Measurements from ENCODE around the gene TBX4. TPM values are rescaled to one million over a fixed set of nuclear protein-coding genes. Genes with fewer than 3 reads are reported as not detected.
"Not testable (repeated sequence)": the region's sequence is repeated elsewhere in the genome, so short reads cannot be mapped to it uniquely, and the experiment has no call there.

Gene TBX4
- total RNA-seq, 2 donors from 2014 or later: not detected

- DNase-seq: no peak
- intact Hi-C loops (cut with DNase I): no loop called here
- no peak for ATAC-seq
Measured at GRCh38 chr17:61503961-61504360, 51.7 kb downstream of the TBX4 start.

- DNase-seq: no peak
- intact Hi-C loops (cut with DNase I): no loop called here
- ATAC-seq: no peak
Measured at GRCh38 chr17:61504697-61505096, 52.5 kb downstream of the TBX4 start.

GRCh38 chr17:61505846-61506627 is 53.8 kb downstream of the TBX4 start:
- no peak for ATAC-seq
- intact Hi-C loops (cut with DNase I): no loop called here

GRCh38 chr17:61507383-61508066 is 55.3 kb downstream of the TBX4 start:
- no peak for ATAC-seq
- intact Hi-C loops (cut with DNase I): no loop called here
- no peak for DNase-seq

More at GRCh38 chr17:61505846-61506627, 53.8 kb downstream of the TBX4 start:
- DNase-seq: no peak

GRCh38 chr17:61508912-61509311 is 56.7 kb downstream of the TBX4 start:
- intact Hi-C loops (cut with DNase I): no loop called here

GRCh38 chr17:61509454-61509853 is 57.2 kb downstream of the TBX4 start:
- intact Hi-C loops (cut with DNase I); DNase-seq; ATAC-seq: not testable (repeated sequence)

More at GRCh38 chr17:61508912-61509311, 56.7 kb downstream of the TBX4 start:
- DNase-seq (no peak), ATAC-seq (no peak)

GRCh38 chr17:61510237-61510636 is 58.0 kb downstream of the TBX4 start:
- ATAC-seq (no peak), DNase-seq (no peak)
- intact Hi-C loops (cut with DNase I): no loop called here

- no peak for DNase-seq
- ATAC-seq: no peak
- intact Hi-C loops (cut with DNase I): no loop called here
Measured at GRCh38 chr17:61510991-61511390, 58.8 kb downstream of the TBX4 start.

GRCh38 chr17:61511480-61512182 is 59.4 kb downstream of the TBX4 start:
- ATAC-seq: no peak
- no peak for DNase-seq
- intact Hi-C loops (cut with DNase I): no loop called here

- intact Hi-C loops (cut with DNase I): no loop called here
- ATAC-seq (no peak), DNase-seq (no peak)
Measured at GRCh38 chr17:61514491-61514890, 62.3 kb downstream of the TBX4 start.

GRCh38 chr17:61517265-61517664 is 65.0 kb downstream of the TBX4 start:
- intact Hi-C loops (cut with DNase I): no loop called here
- DNase-seq: no peak
- no peak for ATAC-seq

- DNase-seq (no peak), ATAC-seq (no peak)
- intact Hi-C loops (cut with DNase I): no loop called here
Measured at GRCh38 chr17:61517843-61518606, 65.8 kb downstream of the TBX4 start.

GRCh38 chr17:61519139-61519538 is 66.9 kb downstream of the TBX4 start:
- DNase-seq (no peak), ATAC-seq (no peak)
- intact Hi-C loops (cut with DNase I): no loop called here

- intact Hi-C loops (cut with DNase I): no loop called here
- no peak for DNase-seq
- ATAC-seq: no peak
Measured at GRCh38 chr17:61519754-61520440, 67.7 kb downstream of the TBX4 start.

GRCh38 chr17:61520897-61521296 is 68.7 kb downstream of the TBX4 start:
- intact Hi-C loops (cut with DNase I): no loop called here
- no peak for ATAC-seq
- no peak for DNase-seq

GRCh38 chr17:61522088-61522487 is 69.9 kb downstream of the TBX4 start:
- no peak for DNase-seq
- intact Hi-C loops (cut with DNase I): no loop called here
- no peak for ATAC-seq

- ATAC-seq (no peak), DNase-seq (no peak)
- intact Hi-C loops (cut with DNase I): no loop called here
Measured at GRCh38 chr17:61524319-61524718, 72.1 kb downstream of the TBX4 start.

- ATAC-seq; intact Hi-C loops (cut with DNase I); DNase-seq: not testable (repeated sequence)
Measured at GRCh38 chr17:61527441-61527840, 75.2 kb downstream of the TBX4 start.

- intact Hi-C loops (cut with DNase I): no loop called here
- ATAC-seq: no peak
- no peak for DNase-seq
Measured at GRCh38 chr17:61528171-61528570, 75.9 kb downstream of the TBX4 start.
